Ishikawa (cell line): ENCODE measurements around the gene REC114.

Source experiments
- CEBPB ChIP-seq: IDR thresholded peaks from 2 replicates; pipeline ENCODE4 v1.6.1; 2012
- CREB1 ChIP-seq: IDR thresholded peaks from 2 replicates; pipeline ENCODE4 v1.6.1; 2012; ENCODE audit warnings: low read depth
- EP300 ChIP-seq: IDR thresholded peaks from 2 replicates; pipeline ENCODE4 v1.6.1; 2012; ENCODE audit warnings: borderline replicate concordance
- RAD21 ChIP-seq: IDR thresholded peaks from 2 replicates; pipeline ENCODE4 v1.6.1; 2012; ENCODE audit warnings: low read depth
- TAF1 ChIP-seq: IDR thresholded peaks from 2 replicates; pipeline ENCODE4 v1.6.1; 2012; ENCODE audit warnings: low read depth, mild to moderate bottlenecking
- YY1 ChIP-seq: IDR thresholded peaks from 2 replicates; pipeline ENCODE4 v1.6.1; 2012; ENCODE audit warnings: low read depth
- ZBTB7A ChIP-seq: IDR thresholded peaks from 2 replicates; pipeline ENCODE4 v1.6.1; 2012; ENCODE audit warnings: low read depth

GRCh38 chr15:73440571-73440970 lies 2.4 kb upstream of the REC114 start:
- TF ChIP-seq EP300 (no peak), RAD21 (no peak), TAF1 (no peak), CEBPB (no peak), ZBTB7A (no peak), YY1 (no peak), CREB1 (no peak)
